ENCODE data around the gene ATP5F1E. TPM values are rescaled to one million over a fixed set of nuclear protein-coding genes. Genes with fewer than 3 reads are reported as not detected.

ATP5F1E gene
- total RNA-seq, 8 experiments from 2014 or later, result 34.5 to 94.0 (median 69.8) TPM

GRCh38 chr20:58980711-58981627 lies 51.2 kb downstream of the ATP5F1E start, which contains the start of gene NELFCD:
Gene NELFCD (plus strand): TSS chr20:58981256. CDS start chr20:58981310, 54 bp downstream.
- peaks cover 15 to 17% of the 10 kb centered on the region in 2 donors for H3K4me1 ChIP-seq (replicated peaks in 1 of 2)
- H3K27ac ChIP-seq, result peak within 1 kb of the TSS; percentile 91 to 99
- peak; percentile 70 to 94 (median 90) for ATAC-seq (replicated peaks in 6 of 8)
- WGBS, 10 experiments, result 33 to 100% (median 57%) methylated on average over 1 to 14 of the region's 109 CpGs; no CpG with 5 or more reads in 4 of the 10 experiments
- in situ Hi-C loops (cut with MboI; ENCODE audit: low pct_unique_long_range_greater_than_20kb in 2 of 9, low sequenced_read_pairs in 9 of 9, unreplicated experiment in 9 of 9), result no loop called here
- H3K4me3 ChIP-seq, result peak within 1 kb of the TSS; percentile 86 to 100 (median 94)

GRCh38 chr20:58978351-58979190 lies 53.6 kb downstream of the ATP5F1E start:
- Histone ChIP-seq H3K4me3 (no peak overlapping the region), H3K4me1 (replicated peaks in 1 of 2) (peaks cover 9 to 10% of the 10 kb centered on the region in 2 donors), H3K27ac (no peak overlapping the region)
- 0 to 100% (median 61%) methylated on average over 1 to 4 of the region's 6 CpGs; no CpG with 5 or more reads in 2 of the 10 experiments for WGBS, 10 experiments
- no peak for ATAC-seq (replicated peaks in 6 of 8)
- in situ Hi-C loops (cut with MboI; ENCODE audit: low pct_unique_long_range_greater_than_20kb in 2 of 9, low sequenced_read_pairs in 9 of 9, unreplicated experiment in 9 of 9), result no loop called here

- ATAC-seq (replicated peaks in 6 of 8), result no peak
- WGBS, 10 experiments, result 46 to 100% (median 83%) methylated on average over 1 to 3 of the region's 3 CpGs
- Histone ChIP-seq H3K4me1 (replicated peaks in 1 of 2) (no peaks in the 10 kb centered on the region), H3K27ac (no peak overlapping the region), H3K4me3 (no peak overlapping the region)
- in situ Hi-C loops (cut with MboI; ENCODE audit: low pct_unique_long_range_greater_than_20kb in 2 of 9, low sequenced_read_pairs in 9 of 9, unreplicated experiment in 9 of 9), result no loop called here
Observed at GRCh38 chr20:58976061-58976730, 55.9 kb downstream of the ATP5F1E start.

Other genes starting within 250 kb of the ATP5F1E start
- 1 to 10 TPM in 5 of 8 experiments, under 1 TPM in 3; 0.50 to 5.0 (median 2.3) TPM for gene GNAS-AS1, start 181.4 kb downstream of the ATP5F1E start, total RNA-seq
- 1,000 to 10,000 TPM in 2 of 8 experiments, 100 to 1,000 TPM in 6; 567 to 1,051 (median 853) TPM for gene GNAS, start 179.6 kb downstream of the ATP5F1E start, total RNA-seq
- gene NELFCD, start 51.1 kb downstream of the ATP5F1E start, total RNA-seq, result 100 to 1,000 TPM in 2 of 8 experiments, 10 to 100 TPM in 6; 31.0 to 126 (median 65.7) TPM
- 100 to 1,000 TPM in 1 of 8 experiments, 10 to 100 TPM in 2, 1 to 10 TPM in 3, under 1 TPM in 2; 0.71 to 114 (median 3.3) TPM for gene CTSZ, start 25.1 kb downstream of the ATP5F1E start, total RNA-seq
- 1 to 10 TPM in 2 of 8 experiments, under 1 TPM in 6; 0.57 to 3.4 (median 0.79) TPM for gene TUBB1, start 12.9 kb downstream of the ATP5F1E start, total RNA-seq
- 10 to 100 TPM; 40.1 to 81.9 (median 63.3) TPM for gene PRELID3B, start 10.5 kb upstream of the ATP5F1E start, total RNA-seq
- under 1 TPM; 0.09 to 0.66 (median 0.12) TPM for gene ZNF831, start 131.5 kb upstream of the ATP5F1E start, total RNA-seq

All from motor neuron (in vitro differentiated cells).